ENCODE results near the gene KLHL30. TPM values are rescaled to one million over a fixed set of nuclear protein-coding genes. Genes with fewer than 3 reads are reported as not detected.

The KLHL30 gene
- total and polyA plus RNA-seq, 2 donors (not counting 1 experiment from before 2014, with no cell fraction given), result 1.2 to 1.6 TPM

DNA sequence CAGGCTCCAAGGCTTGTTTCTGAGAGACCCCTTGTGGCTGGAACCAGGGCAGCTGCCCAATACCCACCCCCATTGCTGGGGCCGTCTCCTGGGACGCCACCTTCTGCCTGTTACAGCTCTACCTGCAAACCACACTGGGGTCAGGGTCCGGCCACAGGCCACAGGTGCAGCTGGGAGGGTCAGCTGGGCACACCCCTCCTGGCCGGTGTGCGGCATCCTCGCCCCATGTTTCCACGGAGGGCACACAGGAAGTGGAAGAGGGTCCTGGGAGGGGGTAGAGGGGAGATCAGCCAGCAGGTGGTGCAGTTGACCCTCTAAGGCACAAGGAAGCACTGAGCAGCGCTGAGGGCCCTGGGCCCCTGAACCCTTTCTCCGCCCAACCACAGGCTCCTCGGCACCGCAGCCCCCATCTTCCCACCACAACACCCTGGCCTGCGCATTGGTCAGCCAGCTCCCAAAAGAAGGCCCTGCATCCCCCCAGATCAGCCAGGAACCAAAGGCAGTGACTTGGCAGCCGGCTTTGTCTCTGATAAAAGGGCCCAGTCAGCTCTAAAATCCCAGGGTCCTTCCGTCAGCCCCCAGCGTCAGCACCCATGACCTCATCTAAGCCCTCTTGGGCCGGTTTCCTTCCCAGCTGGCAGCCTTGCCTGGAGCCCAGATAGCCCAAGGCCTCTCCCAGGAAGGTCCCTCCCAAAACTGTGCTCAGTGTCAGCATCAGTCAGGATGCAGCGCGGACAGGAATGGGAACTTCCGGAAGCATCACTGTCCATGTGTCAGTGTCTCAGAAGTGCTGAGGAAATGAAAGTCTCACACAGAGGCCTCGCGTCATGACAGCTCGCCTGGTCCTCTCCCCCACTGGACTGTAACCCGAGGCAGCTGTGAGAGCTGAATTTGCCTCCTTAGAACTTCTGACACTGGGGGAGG, 22.0 kb downstream of the KLHL30 start:
- no peaks in the 10 kb centered on the region for H3K9me3 ChIP-seq (ENCODE audit: control insufficient read depth, insufficient read depth, low read depth, low read length)
- TF ChIP-seq, protein P1, sequence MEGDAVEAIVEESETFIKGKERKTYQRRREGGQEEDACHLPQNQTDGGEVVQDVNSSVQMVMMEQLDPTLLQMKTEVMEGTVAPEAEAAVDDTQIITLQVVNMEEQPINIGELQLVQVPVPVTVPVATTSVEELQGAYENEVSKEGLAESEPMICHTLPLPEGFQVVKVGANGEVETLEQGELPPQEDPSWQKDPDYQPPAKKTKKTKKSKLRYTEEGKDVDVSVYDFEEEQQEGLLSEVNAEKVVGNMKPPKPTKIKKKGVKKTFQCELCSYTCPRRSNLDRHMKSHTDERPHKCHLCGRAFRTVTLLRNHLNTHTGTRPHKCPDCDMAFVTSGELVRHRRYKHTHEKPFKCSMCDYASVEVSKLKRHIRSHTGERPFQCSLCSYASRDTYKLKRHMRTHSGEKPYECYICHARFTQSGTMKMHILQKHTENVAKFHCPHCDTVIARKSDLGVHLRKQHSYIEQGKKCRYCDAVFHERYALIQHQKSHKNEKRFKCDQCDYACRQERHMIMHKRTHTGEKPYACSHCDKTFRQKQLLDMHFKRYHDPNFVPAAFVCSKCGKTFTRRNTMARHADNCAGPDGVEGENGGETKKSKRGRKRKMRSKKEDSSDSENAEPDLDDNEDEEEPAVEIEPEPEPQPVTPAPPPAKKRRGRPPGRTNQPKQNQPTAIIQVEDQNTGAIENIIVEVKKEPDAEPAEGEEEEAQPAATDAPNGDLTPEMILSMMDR (conservative IDR thresholded peaks at IDR 0.05 in 1 of 2, IDR thresholded peaks at IDR 0.05 in 1 of 2; ENCODE audit: low read depth in 1 of 2, low read length in 2 of 2), result peak; percentile 5 to 49
- TF ChIP-seq EZH2 (IDR thresholded peaks at IDR 0.05; ENCODE audit: low read length, missing control alignments), result no peak
- DNase-seq (ENCODE audit: low read depth in 2 of 2), result peak in 1 of 2 donors; percentile 51
- no peak overlapping the region for H3K4me2 ChIP-seq (ENCODE audit: extremely low read depth, insufficient read depth, low read length)
- no peaks in the 10 kb centered on the region for H4K20me1 ChIP-seq (ENCODE audit: control insufficient read depth, extremely low read depth, insufficient read depth, low read length)
- no peaks in the 10 kb centered on the region for H3K36me3 ChIP-seq (ENCODE audit: control insufficient read depth, insufficient read depth, low read length)
- peaks cover 18% of the 10 kb centered on the region for H3K4me1 ChIP-seq (ENCODE audit: control insufficient read depth, extremely low read depth, insufficient read depth, low read length)
- no peaks in the 10 kb centered on the region for H3K27me3 ChIP-seq (ENCODE audit: control insufficient read depth, insufficient read depth, low read length)
- peak overlapping the region; percentile 59 for H3K9ac ChIP-seq (ENCODE audit: insufficient read depth, low read length)
- no peak overlapping the region for H3K4me3 ChIP-seq (replicated peaks in 1 of 4; ENCODE audit: control extremely low read depth in 1 of 4, insufficient read depth in 1 of 4, low read depth in 3 of 4, low read length in 4 of 4)
- H3K27ac ChIP-seq (ENCODE audit: insufficient read depth, low read length), result peak overlapping the region; percentile 37
- no peaks in the 10 kb centered on the region for H3K79me2 ChIP-seq (ENCODE audit: control insufficient read depth, insufficient read depth, low read length)
- peak overlapping the region; percentile 2 for H2AFZ ChIP-seq (ENCODE audit: low read length)

DNA sequence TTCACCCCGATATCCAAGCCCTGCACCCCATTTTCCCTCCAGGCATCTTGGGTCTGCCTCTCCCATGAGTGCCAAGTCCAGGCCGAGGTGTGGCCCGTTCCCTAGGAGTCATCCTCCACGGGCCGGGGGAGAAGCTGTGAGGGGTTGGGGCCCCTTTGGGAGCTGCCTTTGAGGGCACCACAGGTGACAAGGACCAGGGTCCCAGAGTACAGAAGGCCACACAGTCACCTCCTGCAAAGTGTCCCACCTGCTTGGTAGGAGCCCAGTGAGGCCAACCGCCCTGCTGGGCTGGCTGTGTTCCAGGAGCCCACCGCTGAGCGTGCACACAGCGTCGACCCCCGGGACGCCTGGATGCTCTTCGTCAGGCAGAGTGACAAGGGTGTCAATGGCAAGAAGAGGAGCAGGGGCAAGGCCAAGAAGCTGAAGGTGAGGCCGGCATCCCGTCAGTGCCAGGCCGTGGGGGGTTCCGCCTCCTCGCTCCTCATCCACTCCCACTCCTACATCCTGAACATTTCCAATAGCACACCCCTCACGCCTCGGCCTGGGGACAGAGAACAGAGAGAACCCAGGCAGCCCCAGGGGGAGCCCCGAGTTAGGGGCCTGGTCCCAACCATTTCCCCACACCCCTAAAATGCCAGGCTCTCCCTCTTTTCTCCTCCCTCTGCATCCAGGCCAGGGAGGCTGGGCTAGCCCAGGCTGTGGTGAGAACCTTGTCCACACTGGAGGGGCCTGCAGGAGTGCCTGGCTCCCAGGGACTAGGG, 23.0 kb downstream of the KLHL30 start:
- peaks cover 14% of the 10 kb centered on the region for H3K4me1 ChIP-seq (ENCODE audit: control insufficient read depth, extremely low read depth, insufficient read depth, low read length)
- H4K20me1 ChIP-seq (ENCODE audit: control insufficient read depth, extremely low read depth, insufficient read depth, low read length), result no peaks in the 10 kb centered on the region
- no peaks in the 10 kb centered on the region for H3K36me3 ChIP-seq (ENCODE audit: control insufficient read depth, insufficient read depth, low read length)
- no peaks in the 10 kb centered on the region for H3K27me3 ChIP-seq (ENCODE audit: control insufficient read depth, insufficient read depth, low read length)
- no peaks in the 10 kb centered on the region for H3K9me3 ChIP-seq (ENCODE audit: control insufficient read depth, insufficient read depth, low read depth, low read length)
- no peaks in the 10 kb centered on the region for H3K79me2 ChIP-seq (ENCODE audit: control insufficient read depth, insufficient read depth, low read length)
- TF ChIP-seq, protein P1 (conservative IDR thresholded peaks at IDR 0.05 in 1 of 2, IDR thresholded peaks at IDR 0.05 in 1 of 2; ENCODE audit: low read depth in 1 of 2, low read length in 2 of 2), result no peak
- TF ChIP-seq EZH2 (IDR thresholded peaks at IDR 0.05; ENCODE audit: low read length, missing control alignments), result no peak
- no peak overlapping the region for H3K4me2 ChIP-seq (ENCODE audit: extremely low read depth, insufficient read depth, low read length)
- no peak for DNase-seq (ENCODE audit: low read depth in 2 of 2)
- H3K4me3 ChIP-seq (replicated peaks in 1 of 4; ENCODE audit: control extremely low read depth in 1 of 4, insufficient read depth in 1 of 4, low read depth in 3 of 4, low read length in 4 of 4), result no peak overlapping the region
- H3K27ac ChIP-seq (ENCODE audit: insufficient read depth, low read length), result peak overlapping the region; percentile 37
- H2AFZ ChIP-seq (ENCODE audit: low read length), result no peak overlapping the region
- H3K9ac ChIP-seq (ENCODE audit: insufficient read depth, low read length), result no peak overlapping the region

DNA sequence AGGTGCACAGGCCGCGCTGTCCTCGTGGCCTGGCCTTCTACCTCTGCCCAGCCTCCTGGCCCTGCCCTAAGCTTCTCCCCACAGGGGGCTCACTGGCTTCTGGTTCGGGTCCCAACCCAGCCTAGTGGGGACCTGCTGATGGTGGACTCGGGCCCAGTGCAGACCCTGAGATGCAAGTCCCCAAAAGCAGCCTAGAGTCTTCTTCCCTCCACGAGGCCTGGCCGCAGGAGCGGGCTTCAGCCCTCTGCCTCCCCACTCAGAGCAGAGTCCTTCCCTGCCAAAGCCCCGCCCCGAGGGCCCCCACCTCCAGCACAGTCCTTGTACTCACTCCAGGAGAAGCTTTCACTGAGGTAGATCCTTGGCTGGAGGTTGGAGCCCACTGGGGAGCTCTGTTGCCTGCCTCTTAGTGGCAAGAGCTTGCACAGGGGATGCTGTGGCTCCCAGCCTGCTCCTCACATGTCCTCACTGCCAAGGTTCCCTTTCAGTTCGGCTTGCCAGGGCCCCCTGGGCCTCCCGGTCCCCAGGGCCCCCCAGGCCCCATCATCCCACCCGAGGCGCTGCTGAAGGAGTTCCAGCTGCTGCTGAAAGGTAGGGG, 23.9 kb downstream of the KLHL30 start:
- H3K27ac ChIP-seq (ENCODE audit: insufficient read depth, low read length), result no peak overlapping the region
- H2AFZ ChIP-seq (ENCODE audit: low read length), result no peak overlapping the region
- peaks cover 14% of the 10 kb centered on the region for H3K4me1 ChIP-seq (ENCODE audit: control insufficient read depth, extremely low read depth, insufficient read depth, low read length)
- no peak overlapping the region for H3K9ac ChIP-seq (ENCODE audit: insufficient read depth, low read length)
- H3K36me3 ChIP-seq (ENCODE audit: control insufficient read depth, insufficient read depth, low read length), result no peaks in the 10 kb centered on the region
- no peak overlapping the region for H3K4me3 ChIP-seq (replicated peaks in 1 of 4; ENCODE audit: control extremely low read depth in 1 of 4, insufficient read depth in 1 of 4, low read depth in 3 of 4, low read length in 4 of 4)
- TF ChIP-seq, protein P1 (conservative IDR thresholded peaks at IDR 0.05 in 1 of 2, IDR thresholded peaks at IDR 0.05 in 1 of 2; ENCODE audit: low read depth in 1 of 2, low read length in 2 of 2), result no peak
- no peak for TF ChIP-seq EZH2 (IDR thresholded peaks at IDR 0.05; ENCODE audit: low read length, missing control alignments)
- H3K9me3 ChIP-seq (ENCODE audit: control insufficient read depth, insufficient read depth, low read depth, low read length), result no peaks in the 10 kb centered on the region
- H3K27me3 ChIP-seq (ENCODE audit: control insufficient read depth, insufficient read depth, low read length), result no peaks in the 10 kb centered on the region
- H4K20me1 ChIP-seq (ENCODE audit: control insufficient read depth, extremely low read depth, insufficient read depth, low read length), result no peaks in the 10 kb centered on the region
- no peak for DNase-seq (ENCODE audit: low read depth in 2 of 2)
- no peak overlapping the region for H3K4me2 ChIP-seq (ENCODE audit: extremely low read depth, insufficient read depth, low read length)
- H3K79me2 ChIP-seq (ENCODE audit: control insufficient read depth, insufficient read depth, low read length), result no peaks in the 10 kb centered on the region
